Measurements from ENCODE around the gene RNF187. TPM values are rescaled to one million over a fixed set of nuclear protein-coding genes. Genes with fewer than 3 reads are reported as not detected.

The RNF187 gene
- total RNA-seq, 1 experiment from 2014 or later = 63.4 TPM

DNA sequence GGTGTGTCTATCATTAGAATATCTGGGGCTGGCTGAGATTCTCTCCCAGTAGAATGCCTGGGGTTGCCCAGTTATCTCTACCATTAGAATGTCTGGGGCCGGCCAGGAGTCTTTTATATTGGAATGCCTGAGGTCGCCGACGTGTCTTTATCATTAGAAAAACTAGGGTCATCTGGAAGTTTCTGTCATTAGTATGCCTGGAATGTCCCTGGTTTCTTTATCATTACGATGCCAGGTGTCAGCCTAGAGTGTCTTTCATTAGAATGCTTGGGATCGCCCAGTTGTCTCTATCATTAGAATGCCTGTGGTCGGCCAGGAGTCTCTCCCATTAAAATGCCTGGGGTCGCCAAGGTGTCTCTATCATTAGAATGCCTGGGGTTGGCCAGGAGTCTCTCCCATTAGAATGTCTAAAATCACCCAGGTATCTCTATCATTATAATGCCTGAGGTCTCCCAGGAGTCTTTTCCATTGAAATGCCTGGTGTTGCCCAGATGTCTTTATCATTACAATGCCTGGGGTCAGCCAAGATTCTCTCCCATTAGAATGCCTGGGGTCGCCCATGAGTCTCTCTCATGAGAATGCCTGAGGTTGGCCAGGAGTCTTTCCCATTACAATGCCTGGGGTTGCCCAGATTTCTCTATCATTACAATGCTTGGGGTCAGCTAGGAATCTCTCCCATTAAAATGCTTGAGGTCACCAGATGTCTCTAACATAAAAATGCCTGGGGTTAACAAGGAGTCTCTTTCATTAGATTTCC is 53.2 kb downstream of the RNF187 start:
- Histone ChIP-seq H4K8ac (replicated peaks; ENCODE audit: insufficient read length, low read depth, low read length) (no peak overlapping the region), H3K23me2 (ENCODE audit: insufficient read length, low read depth, low read length, poor library complexity, severe bottlenecking) (no peaks in the 10 kb centered on the region), H2BK15ac (ENCODE audit: low read depth, low read length) (no peak overlapping the region), H4K91ac (ENCODE audit: insufficient read length, low read depth, low read length) (no peak overlapping the region), H2AK5ac (ENCODE audit: insufficient read length, low read length) (no peak overlapping the region), H2AFZ (ENCODE audit: low read length) (no peak overlapping the region), H3K79me2 (ENCODE audit: insufficient read depth, low read length) (no peaks in the 10 kb centered on the region), H2BK20ac (ENCODE audit: low read depth, low read length, poor library complexity, severe bottlenecking) (no peak overlapping the region), H3K14ac (ENCODE audit: insufficient read depth, low read length) (no peak overlapping the region), H3K18ac (ENCODE audit: insufficient read length, low read depth, low read length) (no peak overlapping the region), H2BK12ac (ENCODE audit: insufficient read length, low read depth, low read length) (no peak overlapping the region), H3K56ac (ENCODE audit: insufficient read length, low read depth, low read length) (no peak overlapping the region), H3K79me1 (ENCODE audit: insufficient read depth, low read depth, low read length, poor library complexity, severe bottlenecking) (no peaks in the 10 kb centered on the region), H3K4ac (ENCODE audit: low read depth, low read length) (no peak overlapping the region), H2BK120ac (ENCODE audit: low read depth, low read length, poor library complexity, severe bottlenecking) (no peak overlapping the region), H3K23ac (ENCODE audit: insufficient read length, low read depth, low read length) (no peak overlapping the region), H3K4me2 (ENCODE audit: insufficient read depth, insufficient read length, low read length) (no peak overlapping the region), H3K4me1 (ENCODE audit: insufficient read depth, low read length) (no peaks in the 10 kb centered on the region), H3K27ac (ENCODE audit: insufficient read length, low read depth, low read length) (no peak overlapping the region), H4K20me1 (ENCODE audit: control insufficient read depth, insufficient read depth, insufficient read length) (no peaks in the 10 kb centered on the region), H3K9ac (ENCODE audit: extremely low read depth, insufficient read length, low read length) (no peak overlapping the region), H3K9me3 (ENCODE audit: control insufficient read depth, low read depth, low read length) (peaks cover 25% of the 10 kb centered on the region), H3T11ph (ENCODE audit: low read length) (no peak overlapping the region), H4K5ac (ENCODE audit: insufficient read length, low read depth, low read length) (no peak overlapping the region), H2BK5ac (ENCODE audit: insufficient read length, low read length) (no peak overlapping the region), H3K27me3 (ENCODE audit: insufficient read depth, low read length) (peaks cover 84% of the 10 kb centered on the region)
- peaks cover 0 to 18% of the 10 kb centered on the region in 2 experiments; a peak in 1 of 4 replicates for H3K4me1 Mint-ChIP-seq
- peaks cover 100% of the 10 kb centered on the region for H3K27me3 Mint-ChIP-seq (ENCODE audit: low read depth)
- no peak overlapping the region; a peak in 1 of 5 replicates for H3K4me3 Mint-ChIP-seq
- DNase-seq = no peak
- H3K9me3 Mint-ChIP-seq = peaks cover 84 to 86% of the 10 kb centered on the region in 2 experiments
- no peak overlapping the region; a peak in 1 of 7 replicates for H3K27ac Mint-ChIP-seq
- WGBS (ENCODE audit: extremely low coverage, insufficient read length, low lambda C conversion rate) = no CpG with 5 or more reads among the region's 9 CpGs
- H3K36me3 Mint-ChIP-seq (ENCODE audit: insufficient read depth in 1 of 3, low read depth in 3 of 3) = peaks cover 0 to 7% (median 0%) of the 10 kb centered on the region in 3 experiments; a peak in 3 of 7 replicates
- TF ChIP-seq, protein P1, sequence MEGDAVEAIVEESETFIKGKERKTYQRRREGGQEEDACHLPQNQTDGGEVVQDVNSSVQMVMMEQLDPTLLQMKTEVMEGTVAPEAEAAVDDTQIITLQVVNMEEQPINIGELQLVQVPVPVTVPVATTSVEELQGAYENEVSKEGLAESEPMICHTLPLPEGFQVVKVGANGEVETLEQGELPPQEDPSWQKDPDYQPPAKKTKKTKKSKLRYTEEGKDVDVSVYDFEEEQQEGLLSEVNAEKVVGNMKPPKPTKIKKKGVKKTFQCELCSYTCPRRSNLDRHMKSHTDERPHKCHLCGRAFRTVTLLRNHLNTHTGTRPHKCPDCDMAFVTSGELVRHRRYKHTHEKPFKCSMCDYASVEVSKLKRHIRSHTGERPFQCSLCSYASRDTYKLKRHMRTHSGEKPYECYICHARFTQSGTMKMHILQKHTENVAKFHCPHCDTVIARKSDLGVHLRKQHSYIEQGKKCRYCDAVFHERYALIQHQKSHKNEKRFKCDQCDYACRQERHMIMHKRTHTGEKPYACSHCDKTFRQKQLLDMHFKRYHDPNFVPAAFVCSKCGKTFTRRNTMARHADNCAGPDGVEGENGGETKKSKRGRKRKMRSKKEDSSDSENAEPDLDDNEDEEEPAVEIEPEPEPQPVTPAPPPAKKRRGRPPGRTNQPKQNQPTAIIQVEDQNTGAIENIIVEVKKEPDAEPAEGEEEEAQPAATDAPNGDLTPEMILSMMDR (conservative IDR thresholded peaks at IDR 0.05) = no peak

Measured in H9 (cell line).